NCI-H2171 (cell line): ENCODE data around the gene FBXO15.

Experiments used
- DNase-seq: peaks from one replicate; lab custom pipeline; 2025; lab: John Stamatoyannopoulos, UW

Gene FBXO15

DNA sequence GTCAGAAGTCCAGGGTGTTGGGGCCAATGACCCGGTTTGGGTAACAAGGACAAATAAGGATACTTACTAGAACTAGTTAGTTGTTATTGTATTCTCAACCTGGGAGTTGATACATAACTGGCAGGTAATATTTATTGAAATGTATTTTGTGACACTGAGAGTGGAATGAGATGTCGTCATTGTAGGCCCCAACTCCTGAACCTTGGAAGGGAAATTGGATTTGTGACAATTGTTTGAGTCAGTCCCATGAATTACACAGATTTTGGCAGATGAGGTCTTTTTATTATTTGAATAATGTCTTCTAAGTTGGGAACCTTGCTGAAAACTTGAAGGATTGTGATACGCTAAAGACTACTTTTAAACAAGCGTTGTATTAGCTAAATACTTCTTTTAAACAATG is 5.7 kb upstream of the FBXO15 start:
- no peak for DNase-seq

DNA sequence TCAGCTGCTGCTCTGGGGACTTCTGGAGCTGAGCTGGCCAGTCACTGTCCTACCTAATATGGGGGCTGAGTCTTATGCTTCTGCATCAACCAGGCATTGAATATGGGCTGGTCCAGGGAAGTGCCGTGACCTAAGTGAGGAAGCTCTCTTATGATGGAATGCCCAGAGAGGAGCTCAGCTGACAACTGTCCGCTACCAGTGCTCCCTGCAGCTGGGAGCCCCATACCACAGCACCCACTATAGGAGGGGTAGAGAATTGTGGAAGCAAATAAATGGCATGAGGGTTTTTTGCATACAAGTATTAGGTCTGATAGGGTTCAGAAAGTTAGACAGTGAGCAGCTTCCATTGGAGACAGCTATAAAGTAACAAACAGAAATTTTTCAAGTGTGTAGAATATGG is 5.2 kb upstream of the FBXO15 start:
- no peak for DNase-seq

DNA sequence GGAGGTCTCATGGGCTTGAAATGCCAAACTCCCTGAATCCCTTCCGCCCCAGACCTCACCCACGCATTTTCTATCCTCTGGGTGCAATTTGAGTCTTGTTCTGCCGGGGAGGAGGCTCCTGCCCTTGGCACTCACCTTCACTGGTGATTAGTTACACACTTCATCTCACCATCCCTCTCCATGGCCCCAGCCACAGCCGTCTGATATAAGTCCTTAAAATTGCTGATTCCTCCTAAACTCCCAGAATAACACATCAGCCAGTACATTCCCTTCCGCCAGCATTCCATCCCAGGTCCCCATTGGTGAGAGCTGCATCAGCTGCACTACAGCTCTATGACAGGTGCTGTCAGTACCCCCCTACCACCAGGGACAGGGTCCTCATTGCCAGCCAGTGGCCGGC is 4.6 kb upstream of the FBXO15 start:
- DNase-seq = no peak

DNA sequence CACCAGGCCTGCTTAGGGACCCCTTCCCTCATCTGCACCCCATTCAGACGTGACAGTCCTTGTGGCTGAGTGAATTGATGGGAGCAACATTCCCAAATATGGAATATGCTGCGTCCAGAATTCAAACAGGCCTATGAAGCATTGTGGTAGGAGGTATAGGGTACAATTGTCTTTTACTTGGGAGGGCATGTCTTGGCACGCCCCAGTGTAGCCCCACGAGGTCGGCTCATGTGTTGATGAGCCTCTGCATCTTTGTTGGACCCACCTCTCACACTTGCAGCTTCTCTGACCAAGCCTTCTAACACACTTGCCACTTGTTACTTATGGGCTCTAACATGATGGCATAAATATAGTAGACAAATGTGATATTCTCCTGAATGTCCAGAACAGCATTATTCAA is 2.2 kb upstream of the FBXO15 start:
- DNase-seq = no peak

DNA sequence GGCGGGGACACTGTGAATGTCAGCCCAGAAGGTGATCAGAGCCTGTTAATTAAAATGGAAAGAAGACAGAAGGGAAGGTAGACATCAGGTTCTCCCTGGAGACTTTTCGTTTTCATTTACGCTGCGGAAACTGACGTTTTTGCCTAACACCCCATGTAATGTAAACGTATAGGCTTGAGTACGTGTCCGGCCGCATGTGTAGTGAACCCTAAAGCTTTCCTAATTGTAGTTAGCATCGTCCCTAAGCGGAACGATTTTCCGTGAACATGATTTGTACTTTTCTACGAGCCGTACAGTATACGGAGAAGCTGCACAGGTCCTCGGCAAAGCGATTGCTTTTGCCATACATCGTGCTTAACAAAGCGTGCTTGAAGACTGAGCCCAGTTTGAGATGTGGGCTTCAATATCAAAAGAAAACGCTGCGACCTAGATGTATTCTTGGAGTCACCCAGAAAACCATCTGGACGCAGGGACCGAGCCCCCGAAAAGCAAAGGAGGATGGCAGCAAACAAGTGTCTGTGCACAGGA is 973 bp upstream of the FBXO15 start:
- DNase-seq = no peak

DNA sequence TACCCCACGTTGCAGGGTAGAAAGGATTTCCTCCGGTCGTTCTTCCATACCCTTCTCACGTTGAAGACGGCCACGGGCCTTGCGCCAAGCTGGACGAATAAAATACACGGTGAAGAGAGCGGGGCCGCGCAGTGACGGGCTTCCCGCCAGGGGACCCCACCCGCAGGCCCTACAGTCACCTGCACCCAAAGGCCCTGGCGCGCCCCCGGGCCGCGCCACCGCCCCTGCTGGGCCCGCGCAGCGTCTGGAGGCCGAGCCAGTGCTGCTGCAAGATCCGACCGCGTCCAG is 199 bp downstream of the FBXO15 start:
- DNase-seq = no peak

DNA sequence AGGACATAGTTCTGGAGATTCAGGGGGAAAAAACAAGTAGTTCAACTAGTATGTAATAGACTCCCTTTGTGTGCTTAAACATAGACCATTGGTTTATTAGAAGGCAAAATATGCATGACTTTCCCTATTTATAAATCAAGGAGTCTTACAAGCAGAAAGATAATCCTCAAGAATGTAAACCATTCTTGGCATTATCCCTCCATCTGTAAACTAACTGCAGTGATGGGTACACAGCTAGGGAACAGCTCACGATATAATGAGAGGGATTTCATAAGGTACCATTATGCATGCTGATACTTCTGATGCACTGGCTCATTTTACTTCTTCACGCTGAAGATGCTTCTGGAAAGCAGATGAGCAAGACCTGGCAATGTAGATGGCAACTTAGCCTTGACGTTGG is 878 bp downstream of the FBXO15 start:
- no peak for DNase-seq

DNA sequence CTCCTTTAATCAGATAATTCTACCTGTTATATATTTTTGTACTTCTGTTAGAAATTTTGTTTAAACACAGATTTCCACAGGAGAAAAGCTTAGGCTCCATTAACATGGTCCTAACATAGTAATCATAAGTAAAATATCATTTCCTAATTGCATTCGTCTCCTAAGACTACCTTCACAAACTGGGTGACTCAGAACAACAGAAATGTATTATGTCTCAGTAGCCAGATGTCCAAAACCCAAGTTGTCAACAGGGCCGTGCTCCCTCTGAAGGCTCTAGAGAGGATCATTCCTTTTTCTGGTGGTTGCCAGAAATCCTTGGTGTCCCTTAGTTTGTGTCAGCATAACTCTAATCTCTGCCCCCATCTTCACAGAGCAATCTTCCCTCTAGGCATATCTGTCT is 5.4 kb downstream of the FBXO15 start:
- DNase-seq = no peak

DNA sequence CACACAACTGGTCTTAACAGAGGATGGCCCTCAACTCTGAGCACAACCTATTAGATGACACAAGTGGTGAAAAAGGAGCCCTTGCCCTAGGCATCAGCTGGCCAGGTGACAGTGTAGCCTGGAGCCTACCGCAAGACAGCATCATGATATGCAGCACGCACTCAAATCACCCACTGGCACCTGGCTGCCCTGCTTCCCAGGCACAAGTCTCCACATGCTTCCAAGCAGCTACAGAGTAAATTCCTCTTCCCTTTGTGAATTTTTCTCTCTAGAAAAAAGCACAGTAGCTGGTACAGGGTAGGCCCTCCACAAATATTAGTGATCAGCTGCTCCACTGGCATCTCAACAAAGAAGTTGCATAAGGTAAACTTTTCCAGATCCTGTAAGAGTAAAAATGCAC is 6.0 kb downstream of the FBXO15 start:
- no peak for DNase-seq

DNA sequence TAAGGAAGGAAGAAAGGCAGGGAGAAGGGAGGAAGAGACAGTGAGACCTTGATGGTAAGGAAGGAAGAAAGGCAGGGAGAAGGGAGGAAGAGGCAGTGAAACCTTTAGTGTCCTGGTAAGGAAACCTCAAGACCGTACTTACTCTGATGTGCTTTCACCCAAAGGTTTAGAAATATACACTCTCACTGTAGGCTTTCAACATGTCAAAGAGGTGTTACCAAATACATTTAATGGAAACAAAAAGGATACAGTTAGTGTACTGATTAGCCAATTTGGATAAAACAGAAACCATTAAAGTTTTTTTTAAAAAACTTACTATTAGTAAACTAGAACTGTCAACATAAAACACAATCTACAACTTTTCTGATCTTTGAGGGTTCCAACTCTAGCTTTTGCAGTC is 7.1 kb downstream of the FBXO15 start:
- no peak for DNase-seq

DNA sequence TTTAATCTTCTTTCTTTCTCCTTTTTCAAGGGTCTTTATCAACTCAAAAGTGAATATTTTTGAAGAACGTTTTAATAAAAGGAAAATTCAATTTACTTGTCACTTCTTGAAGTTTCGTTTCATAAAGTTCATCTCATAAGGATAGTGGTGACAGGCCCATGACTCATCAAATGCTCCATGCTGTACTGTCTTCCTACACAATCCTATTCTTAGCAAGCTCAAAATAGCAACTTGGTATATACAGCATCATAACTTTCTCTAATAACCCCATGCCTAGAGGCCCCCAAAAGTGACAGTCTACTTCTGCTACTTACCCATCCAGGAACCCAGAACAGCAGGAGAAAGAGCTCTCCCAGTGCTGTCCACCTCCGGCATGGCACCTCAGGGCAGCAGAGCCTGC is 7.7 kb downstream of the FBXO15 start:
- DNase-seq = no peak

DNA sequence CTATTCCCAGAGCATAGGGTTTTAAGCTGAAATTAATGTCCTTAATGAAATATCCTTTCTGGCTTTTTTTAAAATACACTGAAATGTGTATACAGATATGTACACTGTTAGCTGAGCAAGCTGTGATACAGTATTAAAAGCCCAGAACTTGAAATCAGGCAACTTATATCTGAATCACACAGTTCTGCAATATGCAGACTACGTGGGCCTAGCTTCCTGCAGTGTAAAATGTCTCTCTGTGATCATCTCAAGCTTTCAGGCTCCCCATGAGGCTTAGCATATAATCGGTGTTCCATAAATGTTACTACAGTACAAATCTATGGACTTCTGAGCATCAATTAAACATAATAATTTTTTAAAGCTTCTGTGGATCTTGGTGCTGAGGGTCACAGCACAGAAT is 8.2 kb downstream of the FBXO15 start:
- no peak for DNase-seq

DNA sequence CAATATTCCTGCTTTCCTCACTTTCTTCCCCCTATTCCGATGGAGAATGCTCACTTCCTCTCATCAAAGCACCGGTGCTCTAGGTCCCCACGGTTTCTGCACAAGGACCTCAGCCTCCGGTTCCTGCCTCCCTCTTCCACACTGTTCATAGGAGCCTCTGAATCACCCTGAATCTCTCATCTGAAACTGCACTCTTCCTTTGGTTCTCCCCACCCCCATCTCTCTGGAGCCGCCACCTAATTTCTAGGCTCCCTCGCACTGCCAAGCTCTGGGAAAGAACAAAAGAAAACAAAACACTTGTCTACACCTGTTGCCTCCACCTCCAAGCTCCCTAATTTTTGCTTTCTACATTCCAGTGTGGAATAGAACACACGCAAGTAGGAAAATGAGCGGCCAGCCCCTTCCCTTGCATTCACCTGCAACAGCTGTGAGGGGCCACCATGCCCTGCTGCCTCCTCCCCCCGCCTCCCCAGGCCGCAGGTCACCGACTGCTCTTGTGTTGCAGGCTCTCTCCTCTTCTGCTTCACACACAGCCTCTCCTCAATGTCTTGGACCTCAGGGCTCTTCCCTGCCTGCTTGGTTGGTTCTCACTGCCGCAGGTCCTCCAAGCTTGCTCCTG is 9.6 kb downstream of the FBXO15 start:
- DNase-seq = no peak

DNA sequence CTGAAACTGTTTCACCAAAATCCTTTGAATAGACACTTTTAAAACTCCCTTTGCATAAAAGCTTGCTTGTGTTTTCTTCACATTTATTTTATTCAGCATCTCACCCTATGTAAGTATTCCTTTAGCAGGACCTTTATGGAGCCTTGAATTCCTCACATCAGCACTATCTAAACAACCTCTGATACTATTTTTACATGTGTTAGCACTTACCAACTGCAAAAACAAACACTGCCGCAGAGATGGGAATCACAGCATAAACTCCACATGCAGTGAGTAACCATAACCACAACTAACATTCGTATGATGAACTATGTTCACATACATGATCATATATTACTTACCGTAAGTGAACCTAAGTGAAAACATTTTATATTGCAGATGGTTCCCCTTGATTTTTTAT is 15.4 kb downstream of the FBXO15 start:
- DNase-seq = no peak

DNA sequence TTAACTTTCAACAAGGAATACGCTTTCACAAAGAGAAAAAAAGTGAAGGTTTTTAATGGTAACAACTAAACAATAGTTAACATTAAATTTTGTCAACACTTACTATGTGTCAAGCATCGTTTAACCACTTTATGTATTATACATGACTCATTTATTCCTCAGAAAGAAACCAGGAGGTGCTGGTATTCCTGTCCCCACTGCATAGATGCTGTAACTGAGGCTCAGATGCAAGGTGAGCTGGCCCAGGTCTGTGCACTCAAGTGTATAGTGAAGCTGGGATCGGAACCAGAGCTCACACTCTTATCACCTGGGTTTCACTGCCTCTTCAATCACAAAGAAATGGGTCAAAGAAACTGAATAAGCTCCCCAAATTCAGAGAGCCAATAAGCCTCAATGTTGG is 16.5 kb downstream of the FBXO15 start:
- no peak for DNase-seq

DNA sequence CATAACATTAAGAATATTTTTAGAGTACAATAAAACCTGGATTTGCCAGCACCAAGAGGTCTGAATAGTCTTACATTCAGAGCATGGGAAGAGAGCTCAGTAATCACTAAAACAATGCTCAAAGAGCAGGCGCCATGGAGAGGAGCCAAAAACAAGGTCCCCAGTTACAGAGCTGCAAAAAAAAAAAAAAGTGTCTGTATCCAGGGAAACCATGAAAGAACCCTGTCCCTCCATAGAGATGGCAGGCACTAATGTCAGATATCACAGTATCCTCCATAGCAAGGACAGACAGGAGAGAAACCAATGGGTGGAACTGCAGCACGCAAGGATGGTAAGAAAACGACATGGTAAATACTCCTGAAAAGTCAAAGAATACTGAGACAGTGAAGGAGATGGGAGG is 19.5 kb downstream of the FBXO15 start:
- no peak for DNase-seq

DNA sequence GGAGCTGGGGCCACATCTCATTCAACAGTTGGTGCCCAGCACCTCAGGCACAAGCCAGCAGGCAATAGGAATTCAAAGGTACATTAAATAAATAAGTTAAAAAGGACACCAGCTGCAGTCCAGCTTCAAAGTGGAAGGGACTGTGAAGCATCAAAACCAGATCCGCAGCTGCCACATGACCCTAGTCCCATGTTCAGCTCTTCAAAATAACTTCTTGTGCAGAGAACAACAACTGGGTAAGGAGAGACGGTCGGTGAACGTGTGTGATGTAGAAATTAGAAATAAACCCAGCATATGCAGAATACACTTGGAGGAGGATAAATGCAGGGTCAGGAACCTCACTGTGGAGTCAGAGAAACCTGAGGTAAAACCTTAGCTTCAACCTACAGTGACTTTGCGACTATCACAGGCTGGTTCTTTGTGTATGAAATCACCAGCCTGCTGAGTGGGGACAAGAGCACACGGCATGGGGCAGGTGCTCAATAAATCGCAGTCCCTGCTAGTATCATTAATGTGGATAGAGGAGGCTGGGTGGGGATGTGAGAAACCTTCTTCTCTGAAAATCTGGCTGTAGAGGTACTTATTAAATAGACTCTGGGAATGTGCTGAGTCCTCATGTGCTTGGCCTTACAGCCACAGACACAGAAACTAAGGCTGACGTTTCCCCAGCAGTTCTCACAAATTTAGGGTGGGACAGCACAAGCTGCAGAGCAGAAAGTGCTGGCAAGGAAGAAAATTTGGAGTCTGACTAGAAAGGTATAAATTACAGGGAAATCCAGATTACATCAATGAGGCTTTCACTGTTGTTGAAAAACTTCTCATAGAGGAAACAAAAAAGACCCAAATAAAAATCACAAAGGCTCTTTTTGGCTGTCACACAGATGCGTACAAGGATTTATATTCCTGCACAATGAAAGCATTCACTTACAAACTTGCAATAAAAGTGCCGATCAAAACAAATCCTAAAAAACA is 20.7 kb downstream of the FBXO15 start:
- DNase-seq = no peak

DNA sequence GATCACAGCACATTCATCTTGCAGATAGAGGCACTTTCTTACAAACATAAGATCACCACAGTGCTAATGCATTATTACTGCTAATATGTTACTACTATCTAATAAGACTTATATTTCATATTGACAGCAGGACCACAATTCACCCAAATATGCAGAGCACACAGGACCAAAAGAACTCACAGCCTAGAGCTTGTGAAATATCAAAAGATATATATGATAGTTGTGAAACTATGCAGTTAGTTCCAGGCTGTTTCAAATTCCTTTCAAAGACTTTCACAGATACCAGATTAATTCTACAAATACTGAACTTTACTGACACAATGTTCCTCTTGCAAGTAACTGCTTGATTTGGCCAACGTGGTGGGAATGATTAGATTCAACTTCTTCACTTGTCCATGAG is 23.0 kb downstream of the FBXO15 start:
- no peak for DNase-seq

DNA sequence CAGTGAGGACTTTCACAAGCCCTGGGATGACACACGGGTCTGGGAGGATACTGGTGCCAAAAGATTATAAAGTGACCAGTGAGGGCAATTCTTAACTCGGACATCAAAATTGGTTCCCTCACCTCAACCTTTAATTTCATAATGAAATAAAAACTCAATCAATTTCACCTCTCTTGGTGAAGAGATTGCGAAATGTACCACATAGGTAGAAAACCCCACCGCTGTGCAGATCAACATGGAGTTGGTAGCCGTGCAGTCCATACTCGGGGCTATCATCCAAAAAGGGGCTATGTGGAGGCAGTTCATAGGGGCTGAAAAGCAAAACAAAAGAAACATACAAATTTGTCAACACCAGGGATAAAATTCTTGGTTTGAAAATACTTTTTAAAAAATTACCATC is 24.4 kb downstream of the FBXO15 start:
- no peak for DNase-seq

DNA sequence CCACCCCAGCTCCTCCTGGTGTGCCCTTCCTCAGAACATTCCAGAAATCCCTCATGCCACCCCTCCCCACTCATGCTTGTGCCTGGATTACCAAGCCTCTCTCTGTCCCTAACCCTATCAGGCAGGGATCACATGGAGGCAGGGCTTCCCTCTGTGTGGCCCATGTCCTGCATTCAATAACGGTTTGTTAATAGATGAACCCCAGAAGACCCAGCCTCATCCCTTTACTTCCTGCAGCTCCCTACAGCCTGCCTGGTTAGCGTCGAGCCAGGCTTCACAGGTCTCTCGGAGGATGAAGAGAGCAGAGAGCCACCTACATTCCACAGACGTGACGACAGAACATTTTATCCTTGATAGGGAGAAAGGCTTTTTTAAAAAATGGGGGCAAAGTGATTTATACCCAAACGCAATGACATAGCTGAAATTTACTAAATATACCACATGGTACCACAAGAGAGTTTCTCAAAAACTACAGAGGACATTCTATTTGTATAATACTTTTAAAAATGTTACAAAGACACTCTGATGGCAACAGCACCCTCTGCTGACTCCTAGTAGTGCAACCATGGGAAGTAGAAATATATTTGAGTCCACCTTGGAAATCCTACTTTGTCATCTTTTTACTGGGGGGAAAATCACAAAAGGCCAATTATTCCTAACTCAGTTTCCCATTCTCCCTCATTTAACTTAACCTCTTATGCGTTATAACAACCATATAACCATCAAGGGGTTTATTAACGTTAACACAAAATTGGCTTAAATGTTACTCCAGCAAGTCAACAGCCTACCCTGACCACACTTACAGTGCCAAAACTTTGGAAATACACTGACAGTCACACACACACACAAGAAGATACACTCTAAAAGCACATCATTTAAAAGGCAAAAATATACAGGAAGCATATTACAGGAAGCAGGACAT is 30.7 kb downstream of the FBXO15 start:
- no peak for DNase-seq

DNA sequence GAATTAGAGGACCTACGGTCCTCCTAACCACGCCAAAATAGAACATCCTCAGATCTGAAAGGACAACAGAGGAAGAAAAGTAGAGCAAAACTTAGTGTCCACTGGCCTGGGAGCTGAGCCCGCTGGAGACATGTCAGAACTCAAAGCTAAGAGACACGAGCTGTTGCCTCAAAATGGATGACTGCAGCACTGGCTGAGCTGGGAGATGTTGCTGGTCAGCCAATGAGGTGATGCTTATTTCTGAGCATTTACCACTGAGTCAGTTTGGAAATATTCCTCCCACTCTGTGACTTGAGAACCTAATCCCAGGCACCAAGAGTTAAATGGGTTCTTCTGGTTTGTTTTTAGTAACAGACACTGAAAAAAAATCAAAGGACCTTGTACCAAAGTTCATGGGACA is 32.6 kb downstream of the FBXO15 start:
- DNase-seq = no peak

DNA sequence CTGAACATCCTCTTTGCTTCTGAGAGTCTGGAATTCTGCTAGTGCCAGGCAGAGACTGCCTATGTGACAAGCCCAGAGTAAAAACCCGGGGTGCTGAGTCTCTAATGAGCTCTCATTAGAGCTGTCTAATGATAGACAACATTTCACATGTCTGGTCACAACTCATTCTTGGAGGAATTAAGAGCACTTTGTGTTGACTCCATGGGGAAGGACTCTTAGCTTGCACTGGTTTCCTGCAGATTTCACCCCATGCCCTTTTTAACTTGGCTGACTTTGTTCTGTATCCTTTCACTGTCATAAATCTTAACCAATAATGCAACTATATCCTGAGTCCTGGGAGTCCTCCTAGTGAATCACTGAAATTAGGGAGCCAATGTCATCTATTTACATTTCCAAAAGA is 33.5 kb downstream of the FBXO15 start:
- no peak for DNase-seq

DNA sequence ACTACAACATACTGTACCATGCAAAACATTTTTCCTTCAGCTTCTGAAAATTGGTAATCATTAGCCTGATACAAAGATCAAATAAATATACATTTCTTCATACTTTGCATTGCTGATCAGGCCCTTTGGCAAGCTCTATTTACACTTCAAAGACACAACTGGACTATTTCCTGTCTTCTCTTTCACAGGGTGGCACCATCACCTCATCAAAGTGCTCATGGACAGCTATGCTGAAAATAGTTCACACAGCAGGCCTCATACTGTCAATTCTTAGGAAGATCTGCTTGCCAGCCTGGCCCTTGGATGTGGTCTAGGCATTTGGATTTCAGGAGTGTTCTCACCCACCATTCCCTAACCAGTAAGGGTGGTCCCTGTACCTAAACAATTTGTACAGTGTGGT is 33.9 kb downstream of the FBXO15 start:
- no peak for DNase-seq
